H7 (cell line): ENCODE measurements around the gene EXOSC9. TPM values are rescaled to one million over a fixed set of nuclear protein-coding genes. Genes with fewer than 3 reads are reported as not detected.

Source experiments
- DNase-seq: peaks from one replicate; pipeline ENCODE4 v3.0.0; 2012
- H3K27me3 ChIP-seq: 2 replicates; pipeline ENCODE4 v1.6.0; 2011; ENCODE audit warnings: mild to moderate bottlenecking, low read length; ENCODE audit not compliant: control insufficient read depth, insufficient read depth
- H3K36me3 ChIP-seq: replicated peaks from 2 replicates; pipeline ENCODE4 v1.5.1; 2011; ENCODE audit warnings: low read length; ENCODE audit not compliant: control insufficient read depth, insufficient read depth
- H3K4me3 ChIP-seq: 2 replicates; pipeline ENCODE4 v1.5.1; 2011; ENCODE audit warnings: low read depth, mild to moderate bottlenecking, control low read depth, low read length, moderate library complexity; ENCODE audit not compliant: insufficient read depth
- total RNA-seq: library from RNA; depleted of rRNA; stranded (reverse); fragments of >200 nt; shearing (Covaris generic); gene quantifications from 2 replicates; pipeline ENCODE4 v1.2.3, GENCODE V29; 2014

The EXOSC9 gene
- total RNA-seq, 1 experiment from 2014 or later = 56.9 TPM

DNA sequence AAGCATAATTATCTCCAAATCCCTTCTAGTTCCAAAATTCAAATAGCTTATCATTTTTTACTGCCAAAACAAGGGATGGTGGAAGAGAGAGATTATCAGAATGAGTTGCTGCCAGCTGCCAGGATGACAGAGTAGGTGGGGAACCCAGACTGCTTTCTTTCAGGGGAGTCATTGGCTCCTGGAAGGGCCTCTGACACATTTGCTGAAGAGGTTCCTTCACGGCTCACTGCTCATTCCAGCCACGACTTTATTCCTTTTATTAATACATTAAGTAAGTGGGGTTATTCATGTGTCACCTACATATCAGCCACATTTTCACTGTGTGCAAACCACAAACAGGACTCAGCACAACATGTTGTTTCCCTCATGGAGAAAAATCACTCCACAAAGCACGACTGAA is 23.5 kb upstream of the EXOSC9 start:
- no peaks in the 10 kb centered on the region for H3K36me3 ChIP-seq
- no peaks in the 10 kb centered on the region for H3K27me3 ChIP-seq
- no peak overlapping the region for H3K4me3 ChIP-seq
- DNase-seq = no peak

GRCh38 chr4:121778991-121779628 is 22.0 kb upstream of the EXOSC9 start:
- no peak for DNase-seq
- Histone ChIP-seq H3K36me3 (no peaks in the 10 kb centered on the region), H3K27me3 (no peaks in the 10 kb centered on the region), H3K4me3 (no peak overlapping the region)

DNA sequence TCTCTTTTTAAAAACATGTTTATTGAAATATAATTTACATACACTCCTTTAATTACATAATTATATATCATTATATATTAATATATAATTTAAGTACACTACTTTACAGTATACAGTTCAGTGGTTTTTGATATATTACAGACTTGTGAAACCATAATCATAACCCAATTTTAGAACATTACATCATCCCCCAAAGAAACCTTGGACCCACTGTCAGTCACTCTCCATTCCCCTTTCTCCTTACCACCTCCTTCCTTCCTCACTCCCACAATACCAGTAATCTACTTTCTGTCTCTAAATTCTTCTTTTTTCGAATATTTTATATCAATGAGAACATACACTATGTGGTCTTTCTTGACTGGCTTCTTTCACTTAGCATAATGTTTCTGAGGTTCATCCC is 17.9 kb upstream of the EXOSC9 start:
- DNase-seq = no peak
- H3K27me3 ChIP-seq = no peaks in the 10 kb centered on the region
- no peaks in the 10 kb centered on the region for H3K36me3 ChIP-seq
- no peak overlapping the region for H3K4me3 ChIP-seq

GRCh38 chr4:121784401-121784800 is 16.7 kb upstream of the EXOSC9 start:
- H3K27me3 ChIP-seq = no peaks in the 10 kb centered on the region
- no peak overlapping the region for H3K4me3 ChIP-seq
- DNase-seq = no peak
- H3K36me3 ChIP-seq = no peaks in the 10 kb centered on the region

- H3K27me3 ChIP-seq = no peaks in the 10 kb centered on the region
- H3K4me3 ChIP-seq = no peak overlapping the region
- no peak for DNase-seq
- H3K36me3 ChIP-seq = no peaks in the 10 kb centered on the region
These were observed 16.1 kb upstream of the EXOSC9 start for GRCh38 chr4:121784975-121785374.

DNA sequence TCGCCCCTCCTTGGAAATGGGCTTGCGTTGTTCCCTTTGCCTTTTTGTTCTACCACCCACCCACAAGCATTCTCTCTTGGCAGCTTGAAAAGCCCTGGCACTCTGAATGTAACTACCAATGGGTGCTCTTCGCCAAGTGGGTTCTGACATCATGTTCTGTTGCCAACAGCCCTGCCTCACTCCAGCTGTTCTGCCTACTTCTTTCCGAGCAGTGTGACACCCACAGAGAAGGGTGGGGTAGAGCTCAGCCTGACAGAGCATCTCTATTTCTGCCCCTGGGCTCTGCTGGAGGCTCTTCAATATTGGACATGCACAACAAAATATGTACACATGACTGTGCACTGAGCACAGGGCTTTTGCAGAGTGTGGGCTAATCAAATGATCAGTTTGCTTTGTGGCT is 15.6 kb upstream of the EXOSC9 start:
- no peak for DNase-seq
- H3K27me3 ChIP-seq = no peaks in the 10 kb centered on the region
- H3K4me3 ChIP-seq = no peak overlapping the region
- H3K36me3 ChIP-seq = no peaks in the 10 kb centered on the region

GRCh38 chr4:121786221-121786620 is 14.9 kb upstream of the EXOSC9 start:
- no peak for DNase-seq

GRCh38 chr4:121788896-121789295 is 12.2 kb upstream of the EXOSC9 start:
- no peak for DNase-seq
- Histone ChIP-seq H3K27me3 (no peaks in the 10 kb centered on the region), H3K36me3 (no peaks in the 10 kb centered on the region), H3K4me3 (no peak overlapping the region)

More at GRCh38 chr4:121786221-121786620, 14.9 kb upstream of the EXOSC9 start:
- Histone ChIP-seq H3K36me3 (no peaks in the 10 kb centered on the region), H3K4me3 (no peak overlapping the region), H3K27me3 (no peaks in the 10 kb centered on the region)

DNA sequence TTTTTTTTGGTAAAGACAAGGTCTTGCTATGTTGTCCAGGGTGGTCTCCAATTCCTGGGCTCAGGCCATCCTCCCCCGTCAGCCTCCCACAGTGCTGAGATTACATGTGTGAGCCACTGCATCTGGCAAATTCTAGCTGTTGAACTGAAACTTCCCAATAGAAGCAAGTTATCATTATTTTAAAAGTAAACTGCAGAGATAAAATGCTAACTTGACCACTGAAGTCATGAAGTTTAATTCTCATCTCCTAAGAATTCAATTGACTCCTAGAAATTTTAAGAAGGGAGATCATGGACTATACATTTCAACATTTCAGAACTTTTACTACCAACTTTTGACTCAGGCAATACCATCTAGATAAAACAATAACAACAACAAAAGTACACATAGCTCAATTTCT is 11.7 kb upstream of the EXOSC9 start:
- DNase-seq = no peak
- Histone ChIP-seq H3K27me3 (no peaks in the 10 kb centered on the region), H3K4me3 (no peak overlapping the region), H3K36me3 (no peaks in the 10 kb centered on the region)

GRCh38 chr4:121789960-121790829 is 10.9 kb upstream of the EXOSC9 start:
- Histone ChIP-seq H3K27me3 (no peaks in the 10 kb centered on the region), H3K36me3 (no peaks in the 10 kb centered on the region), H3K4me3 (no peak overlapping the region)
- DNase-seq = no peak

GRCh38 chr4:121790976-121791375 is 10.1 kb upstream of the EXOSC9 start:
- H3K27me3 ChIP-seq = no peaks in the 10 kb centered on the region
- H3K4me3 ChIP-seq = no peak overlapping the region
- H3K36me3 ChIP-seq = no peaks in the 10 kb centered on the region
- no peak for DNase-seq

- H3K27me3 ChIP-seq = no peaks in the 10 kb centered on the region
- no peaks in the 10 kb centered on the region for H3K36me3 ChIP-seq
- DNase-seq = no peak
- no peak overlapping the region for H3K4me3 ChIP-seq
These were observed 9.6 kb upstream of the EXOSC9 start for GRCh38 chr4:121791481-121791880.

DNA sequence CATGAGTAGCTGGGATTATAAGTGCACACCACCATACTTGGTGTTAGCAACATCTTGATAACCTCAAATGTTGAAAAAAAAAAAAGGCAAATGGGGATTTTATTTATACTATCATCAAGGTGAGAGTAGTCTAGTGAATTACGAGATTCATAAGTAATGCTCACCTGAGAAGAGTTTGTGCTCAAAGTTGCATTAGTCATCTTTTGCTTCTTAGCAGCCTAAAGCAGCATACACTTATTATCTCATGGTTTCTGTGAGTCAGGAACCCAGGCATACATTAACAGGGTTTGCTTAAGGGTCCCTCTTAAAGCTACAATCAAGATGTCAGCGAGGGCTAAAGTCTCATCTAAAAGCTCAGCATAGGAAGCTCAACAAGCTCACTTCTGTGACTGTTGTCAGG is 8.2 kb upstream of the EXOSC9 start:
- Histone ChIP-seq H3K27me3 (no peaks in the 10 kb centered on the region), H3K36me3 (no peaks in the 10 kb centered on the region), H3K4me3 (no peak overlapping the region)
- no peak for DNase-seq

DNA sequence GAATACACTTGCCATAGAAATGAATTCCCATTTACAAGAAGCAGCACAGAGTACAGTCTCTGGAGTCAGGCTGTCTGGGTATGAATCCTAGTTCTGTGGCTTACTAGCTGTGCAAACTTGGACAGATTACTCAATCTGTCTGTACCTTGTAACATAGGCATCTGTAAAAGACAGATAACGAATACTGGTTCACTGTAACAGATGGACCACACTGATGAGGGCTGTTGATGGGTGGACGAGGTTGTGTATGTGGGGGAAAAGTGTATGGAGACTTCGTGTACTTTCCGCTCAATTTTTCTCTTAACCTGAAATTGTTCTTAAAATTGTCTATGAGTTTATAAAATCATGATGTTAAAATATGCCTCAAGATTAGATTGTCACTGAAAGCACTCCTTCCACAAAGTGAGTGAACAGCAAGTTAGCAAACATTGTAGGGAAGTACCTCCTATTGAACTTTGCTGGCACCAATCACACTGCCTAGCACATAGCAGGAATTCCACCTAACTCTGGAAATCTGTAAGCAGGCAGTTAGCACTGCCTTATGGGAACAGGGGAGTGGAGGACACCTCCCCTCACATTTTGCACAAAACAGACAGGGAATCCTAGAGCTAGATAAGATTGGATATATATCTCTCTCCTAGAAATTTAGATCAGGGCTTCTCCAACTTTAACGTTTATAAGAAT is 6.5 kb upstream of the EXOSC9 start:
- H3K27me3 ChIP-seq = no peaks in the 10 kb centered on the region
- H3K36me3 ChIP-seq = no peaks in the 10 kb centered on the region
- no peak overlapping the region for H3K4me3 ChIP-seq
- DNase-seq = no peak

DNA sequence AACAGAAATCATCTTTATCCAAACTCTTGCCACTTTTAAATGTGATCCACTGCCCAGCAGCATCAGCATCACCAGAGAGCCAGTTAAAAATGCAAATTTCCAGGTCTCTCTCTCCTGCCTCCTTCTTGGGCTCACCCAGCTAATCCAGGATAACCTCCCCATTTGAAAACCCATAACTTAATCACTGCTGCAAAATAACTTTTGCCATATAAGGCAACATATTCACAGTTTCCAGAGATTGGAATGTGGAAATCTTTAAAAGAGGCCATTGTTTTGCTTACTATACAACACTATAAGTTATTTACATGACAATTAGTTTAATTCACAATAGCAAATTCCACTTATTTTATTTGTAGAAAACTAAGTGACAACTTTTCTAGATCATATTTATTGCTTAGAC is 4.8 kb upstream of the EXOSC9 start:
- no peaks in the 10 kb centered on the region for H3K36me3 ChIP-seq
- H3K4me3 ChIP-seq = no peak overlapping the region
- DNase-seq = peak; percentile 8
- no peaks in the 10 kb centered on the region for H3K27me3 ChIP-seq
